SU-DHL-6 (cell line): ENCODE data around the gene FAM168B.

ENCODE experiments used
- H2AFZ ChIP-seq: fragments of 200-600 bp; sonication (generic); 2 replicates; pipeline ENCODE4 v1.6.1; 2014; ENCODE audit warnings: low read depth, mild to moderate bottlenecking, moderate library complexity, mixed read lengths, antibody characterized with exemption, low read length; ENCODE audit not compliant: severe bottlenecking
- H3F3A ChIP-seq: fragments of 200-600 bp; shearing (Covaris generic); 2 replicates; pipeline ENCODE4 v1.6.0; 2016; ENCODE audit warnings: antibody characterized with exemption, mild to moderate bottlenecking; ENCODE audit not compliant: insufficient read depth
- H3K27ac ChIP-seq: fragments of 200-600 bp; sonication (generic); 2 replicates; pipeline ENCODE4 v1.5.1; 2016; ENCODE audit warnings: low read depth, mild to moderate bottlenecking, low read length, moderate library complexity, mixed read lengths
- H3K27me3 ChIP-seq: fragments of 200-600 bp; sonication (generic), shearing (Covaris generic); 2 replicates; pipeline ENCODE4 v1.6.0; 2014; ENCODE audit warnings: mild to moderate bottlenecking, low read length
- H3K36me3 ChIP-seq: fragments of 200-600 bp; sonication (generic); 2 replicates; pipeline ENCODE4 v1.6.1; 2014; ENCODE audit warnings: mild to moderate bottlenecking, low read length, mixed read lengths
- H3K4me2 ChIP-seq: fragments of 300-600, 200-600 bp; shearing (Covaris generic), sonication (generic); 2 replicates; pipeline ENCODE4 v1.6.0; 2014; ENCODE audit warnings: low read length, low read depth, mild to moderate bottlenecking; ENCODE audit not compliant: poor library complexity, severe bottlenecking
- H3K4me3 ChIP-seq: fragments of 200-600 bp; sonication (generic); 2 replicates; pipeline ENCODE4 v1.5.1; 2014; ENCODE audit warnings: antibody characterized with exemption, low read length, mild to moderate bottlenecking, mixed read lengths; ENCODE audit not compliant: insufficient read depth, poor library complexity, severe bottlenecking
- H3K79me2 ChIP-seq: fragments of 200-600 bp; sonication (generic); 2 replicates; pipeline ENCODE4 v1.6.1; 2014; ENCODE audit warnings: mild to moderate bottlenecking, low read length, moderate library complexity; ENCODE audit not compliant: insufficient read depth
- H3K9ac ChIP-seq: fragments of 200-600 bp; sonication (generic); 2 replicates; pipeline ENCODE4 v1.7.0; 2014; ENCODE audit warnings: mild to moderate bottlenecking, low read length
- H3K9me2 ChIP-seq: fragments of 200-600 bp; sonication (generic); replicated peaks from 2 replicates; pipeline ENCODE4 v1.6.1; 2014; ENCODE audit warnings: low read length; ENCODE audit not compliant: insufficient read depth
- H3K9me3 ChIP-seq: fragments of 200-600 bp; sonication (generic); 2 replicates; pipeline ENCODE4 v1.6.1; 2014; ENCODE audit warnings: low read length, mixed read lengths; ENCODE audit not compliant: insufficient read depth
- H4K20me1 ChIP-seq: fragments of 200-600 bp; sonication (generic); 2 replicates; pipeline ENCODE4 v1.6.1; 2014; ENCODE audit warnings: low read depth, mild to moderate bottlenecking, antibody characterized with exemption, low read length, moderate library complexity, mixed read lengths
- CTCF ChIP-seq: fragments of 200-600 bp; sonication (generic); IDR thresholded peaks from one replicate; pipeline ENCODE4 v1.5.1; 2017; ENCODE audit warnings: antibody characterized with exemption, mild to moderate bottlenecking, low read length, moderate library complexity; ENCODE audit not compliant: insufficient read depth, poor library complexity, severe bottlenecking
- EZH2phosphoT487 ChIP-seq: fragments of 200-600 bp; sonication (generic), shearing (Covaris generic); conservative IDR thresholded peaks from 2 replicates; pipeline ENCODE4 v1.6.1; 2018; ENCODE audit warnings: mild to moderate bottlenecking, antibody characterized with exemption, low read length, moderate library complexity, mixed read lengths

FAM168B gene

GRCh38 chr2:131016826-131017741, 76.2 kb downstream of the FAM168B start:
- no peaks in the 10 kb centered on the region for H3K36me3 ChIP-seq
- no peaks in the 10 kb centered on the region for H3F3A ChIP-seq
- H3K9me3 ChIP-seq, result no peaks in the 10 kb centered on the region
- no peak overlapping the region for H2AFZ ChIP-seq
- H4K20me1 ChIP-seq, result no peaks in the 10 kb centered on the region
- no peak overlapping the region for H3K27ac ChIP-seq
- no peaks in the 10 kb centered on the region for H3K9me2 ChIP-seq
- no peaks in the 10 kb centered on the region for H3K79me2 ChIP-seq
- no peak overlapping the region for H3K9ac ChIP-seq
- H3K4me2 ChIP-seq, result no peak overlapping the region
- TF ChIP-seq EZH2phosphoT487 (no peak), CTCF (no peak)
- no peak overlapping the region for H3K4me3 ChIP-seq
- no peaks in the 10 kb centered on the region for H3K27me3 ChIP-seq

- Histone ChIP-seq H4K20me1 (no peaks in the 10 kb centered on the region), H3K9ac (no peak overlapping the region), H3K4me3 (no peak overlapping the region), H3K36me3 (no peaks in the 10 kb centered on the region), H3K4me2 (no peak overlapping the region), H3K27ac (no peak overlapping the region), H3K79me2 (no peaks in the 10 kb centered on the region), H3K9me2 (no peaks in the 10 kb centered on the region), H3F3A (no peaks in the 10 kb centered on the region), H3K9me3 (no peaks in the 10 kb centered on the region), H3K27me3 (no peaks in the 10 kb centered on the region), H2AFZ (no peak overlapping the region)
- TF ChIP-seq CTCF (no peak), EZH2phosphoT487 (no peak)
These were observed 77.5 kb downstream of the FAM168B start for GRCh38 chr2:131015764-131016163.

- no peaks in the 10 kb centered on the region for H3K9me2 ChIP-seq
- no peaks in the 10 kb centered on the region for H3K27me3 ChIP-seq
- H3K4me2 ChIP-seq, result no peak overlapping the region
- no peaks in the 10 kb centered on the region for H3K9me3 ChIP-seq
- H2AFZ ChIP-seq, result no peak overlapping the region
- H3K9ac ChIP-seq, result no peak overlapping the region
- no peaks in the 10 kb centered on the region for H4K20me1 ChIP-seq
- H3K4me3 ChIP-seq, result no peak overlapping the region
- no peak for TF ChIP-seq EZH2phosphoT487
- no peak for TF ChIP-seq CTCF
- no peaks in the 10 kb centered on the region for H3F3A ChIP-seq
- no peak overlapping the region for H3K27ac ChIP-seq
- H3K36me3 ChIP-seq, result no peaks in the 10 kb centered on the region
- no peaks in the 10 kb centered on the region for H3K79me2 ChIP-seq
These were observed 79.1 kb downstream of the FAM168B start for GRCh38 chr2:131014141-131014540.
